ENCODE data around the gene TNFRSF6B.

- TF ChIP-seq EZH2 (IDR thresholded peaks at IDR 0.05; ENCODE audit: low read depth) (no peak), CTCF (conservative IDR thresholded peaks at IDR 0.05) (no peak)
Observed at GRCh38 chr20:63653041-63653973, 43.1 kb upstream of the TNFRSF6B start, which contains the start of gene STMN3.

All from PC-9 (cell line).